ENCODE results near the gene C10orf95.

C10orf95 gene

DNA sequence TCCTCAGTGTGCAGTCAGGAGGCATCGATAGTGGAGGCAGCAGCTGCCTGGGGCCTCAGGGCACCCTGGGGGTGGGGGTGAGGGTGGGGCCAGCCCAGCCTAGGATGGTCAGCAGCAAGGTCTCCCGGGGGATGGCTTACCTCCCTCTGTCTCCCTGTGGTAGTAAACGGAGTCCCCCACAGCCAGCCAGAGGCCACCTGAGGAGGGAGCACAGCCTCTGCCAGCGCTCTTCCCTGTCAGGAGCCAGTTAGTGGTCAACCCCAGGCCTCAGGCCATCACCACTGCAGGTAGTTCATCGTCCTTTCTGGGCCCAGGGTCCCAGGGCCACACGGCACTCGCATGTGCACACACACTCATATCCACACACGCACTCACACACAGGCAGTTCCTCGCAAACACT lies 29.1 kb upstream of the C10orf95 start:
- H3K4me1 ChIP-seq (ENCODE audit: control insufficient read depth, insufficient read depth, low read length), result no peaks in the 10 kb centered on the region
- H3K27ac ChIP-seq (ENCODE audit: low read depth, low read length), result no peak overlapping the region
- no peak overlapping the region for H3K4me3 ChIP-seq (ENCODE audit: low read depth, low read length)
- H3K9me3 ChIP-seq (ENCODE audit: control insufficient read depth, insufficient read depth, low read depth, low read length), result no peaks in the 10 kb centered on the region
- H3K36me3 ChIP-seq (ENCODE audit: control insufficient read depth, insufficient read depth, low read length), result peaks cover 62% of the 10 kb centered on the region
- no peak overlapping the region for H3K9ac ChIP-seq (ENCODE audit: low read length)
- H3K27me3 ChIP-seq (ENCODE audit: control insufficient read depth, insufficient read depth, low read length), result no peaks in the 10 kb centered on the region

GRCh38 chr10:102479651-102480050 lies 28.3 kb upstream of the C10orf95 start:
- peaks cover 58% of the 10 kb centered on the region for H3K36me3 ChIP-seq (ENCODE audit: control insufficient read depth, insufficient read depth, low read length)
- H3K27me3 ChIP-seq (ENCODE audit: control insufficient read depth, insufficient read depth, low read length), result no peaks in the 10 kb centered on the region
- no peak overlapping the region for H3K9ac ChIP-seq (ENCODE audit: low read length)
- no peak overlapping the region for H3K27ac ChIP-seq (ENCODE audit: low read depth, low read length)
- no peak overlapping the region for H3K4me3 ChIP-seq (ENCODE audit: low read depth, low read length)
- H3K9me3 ChIP-seq (ENCODE audit: control insufficient read depth, insufficient read depth, low read depth, low read length), result no peaks in the 10 kb centered on the region
- no peaks in the 10 kb centered on the region for H3K4me1 ChIP-seq (ENCODE audit: control insufficient read depth, insufficient read depth, low read length)

GRCh38 chr10:102476466-102477141 lies 25.3 kb upstream of the C10orf95 start:
- no peak overlapping the region for H3K27ac ChIP-seq (ENCODE audit: low read depth, low read length)
- H3K4me1 ChIP-seq (ENCODE audit: control insufficient read depth, insufficient read depth, low read length), result no peaks in the 10 kb centered on the region
- peaks cover 27% of the 10 kb centered on the region for H3K36me3 ChIP-seq (ENCODE audit: control insufficient read depth, insufficient read depth, low read length)
- no peak overlapping the region for H3K9ac ChIP-seq (ENCODE audit: low read length)
- H3K27me3 ChIP-seq (ENCODE audit: control insufficient read depth, insufficient read depth, low read length), result no peaks in the 10 kb centered on the region
- no peaks in the 10 kb centered on the region for H3K9me3 ChIP-seq (ENCODE audit: control insufficient read depth, insufficient read depth, low read depth, low read length)
- H3K4me3 ChIP-seq (ENCODE audit: low read depth, low read length), result no peak overlapping the region

DNA sequence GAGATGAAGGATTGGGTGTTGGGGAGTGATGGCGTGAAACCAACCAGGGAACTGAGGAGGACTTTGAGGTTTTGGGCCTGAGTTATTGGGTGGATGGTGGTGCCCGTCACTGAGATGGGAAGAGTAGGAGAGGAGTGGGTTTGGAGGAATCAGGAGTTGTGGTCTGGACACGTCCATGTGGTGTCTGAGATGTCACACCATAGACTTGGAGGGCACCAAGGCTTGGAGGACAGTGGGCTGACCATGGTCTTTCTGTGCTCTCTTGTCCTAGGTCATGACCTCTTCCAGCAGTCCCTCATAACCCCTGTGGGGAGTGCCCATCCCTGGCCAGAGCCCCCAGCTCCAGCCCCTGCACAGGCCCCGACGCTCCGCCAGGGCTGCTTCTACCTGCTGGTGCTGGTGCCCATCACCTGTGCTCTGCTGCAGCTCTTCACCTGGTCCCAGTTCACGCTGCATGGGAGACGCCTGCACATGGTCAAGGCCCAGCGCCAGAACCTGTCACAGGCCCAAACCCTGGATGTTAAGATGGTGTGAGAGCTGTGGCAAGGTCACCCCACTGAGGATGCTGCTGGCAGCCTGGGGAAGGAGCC lies 24.2 kb upstream of the C10orf95 start:
- no peak overlapping the region for H3K27ac ChIP-seq (ENCODE audit: low read depth, low read length)
- peaks cover 16% of the 10 kb centered on the region for H3K36me3 ChIP-seq (ENCODE audit: control insufficient read depth, insufficient read depth, low read length)
- H3K4me1 ChIP-seq (ENCODE audit: control insufficient read depth, insufficient read depth, low read length), result no peaks in the 10 kb centered on the region
- H3K4me3 ChIP-seq (ENCODE audit: low read depth, low read length), result no peak overlapping the region
- H3K9me3 ChIP-seq (ENCODE audit: control insufficient read depth, insufficient read depth, low read depth, low read length), result no peaks in the 10 kb centered on the region
- no peak overlapping the region for H3K9ac ChIP-seq (ENCODE audit: low read length)
- H3K27me3 ChIP-seq (ENCODE audit: control insufficient read depth, insufficient read depth, low read length), result no peaks in the 10 kb centered on the region

DNA sequence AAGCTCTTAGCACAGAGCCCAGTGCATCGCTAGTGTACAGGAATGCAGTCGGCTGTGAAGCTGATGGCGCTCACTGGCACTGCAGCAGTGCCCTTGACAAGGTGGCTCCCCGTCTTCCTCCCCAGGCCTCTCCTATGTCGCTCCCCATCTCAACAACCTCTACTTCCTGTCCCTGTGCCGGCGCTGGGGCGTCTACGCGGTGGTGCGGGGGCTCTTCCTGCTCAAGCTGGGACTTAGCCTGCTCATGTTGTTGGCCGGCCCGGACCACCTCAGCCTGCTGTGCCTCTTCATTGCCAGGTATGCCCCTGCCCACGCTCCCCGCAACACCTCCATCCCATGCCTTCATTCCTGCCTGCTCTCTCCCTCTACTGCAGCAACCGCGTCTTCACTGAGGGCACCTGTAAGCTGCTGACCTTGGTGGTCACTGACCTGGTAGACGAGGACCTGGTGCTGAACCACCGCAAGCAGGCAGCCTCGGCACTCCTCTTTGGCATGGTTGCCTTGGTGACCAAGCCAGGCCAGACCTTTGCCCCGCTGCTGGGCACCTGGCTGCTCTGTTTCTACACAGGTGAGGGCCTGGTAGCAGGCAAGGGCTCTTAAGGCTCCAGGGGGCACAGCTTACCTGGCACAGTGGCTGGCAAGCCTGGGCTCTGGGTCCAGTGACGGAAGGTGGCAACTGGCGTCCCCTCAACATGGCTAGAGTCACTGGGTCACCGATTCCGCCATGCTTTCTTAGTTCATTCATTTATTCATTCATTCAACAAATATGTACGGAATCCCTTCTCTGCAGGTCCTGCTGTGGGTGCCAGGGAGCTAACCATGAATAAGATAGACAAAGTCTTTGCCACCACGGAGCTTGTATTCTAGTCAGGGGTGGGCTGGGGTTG lies 22.3 kb upstream of the C10orf95 start:
- Histone ChIP-seq H3K27ac (ENCODE audit: low read depth, low read length) (no peak overlapping the region), H3K36me3 (ENCODE audit: control insufficient read depth, insufficient read depth, low read length) (peaks cover 7% of the 10 kb centered on the region), H3K27me3 (ENCODE audit: control insufficient read depth, insufficient read depth, low read length) (no peaks in the 10 kb centered on the region), H3K4me1 (ENCODE audit: control insufficient read depth, insufficient read depth, low read length) (no peaks in the 10 kb centered on the region), H3K9ac (ENCODE audit: low read length) (no peak overlapping the region), H3K4me3 (ENCODE audit: low read depth, low read length) (no peak overlapping the region), H3K9me3 (ENCODE audit: control insufficient read depth, insufficient read depth, low read depth, low read length) (no peaks in the 10 kb centered on the region)

- peaks cover 2% of the 10 kb centered on the region; the same call in 1 of the 2 replicates for H3K4me1 ChIP-seq (ENCODE audit: control insufficient read depth, insufficient read depth, low read length)
- H3K36me3 ChIP-seq (ENCODE audit: control insufficient read depth, insufficient read depth, low read length), result peaks cover 4% of the 10 kb centered on the region; the same call in 1 of the 2 replicates
- no peak overlapping the region for H3K9ac ChIP-seq (ENCODE audit: low read length)
- no peak overlapping the region for H3K4me3 ChIP-seq (ENCODE audit: low read depth, low read length)
- no peaks in the 10 kb centered on the region for H3K27me3 ChIP-seq (ENCODE audit: control insufficient read depth, insufficient read depth, low read length)
- H3K9me3 ChIP-seq (ENCODE audit: control insufficient read depth, insufficient read depth, low read depth, low read length), result no peaks in the 10 kb centered on the region
- no peak overlapping the region for H3K27ac ChIP-seq (ENCODE audit: low read depth, low read length)
Observed at GRCh38 chr10:102470579-102471546, 19.5 kb upstream of the C10orf95 start.

- Histone ChIP-seq H3K27ac (ENCODE audit: low read depth, low read length) (no peak overlapping the region), H3K36me3 (ENCODE audit: control insufficient read depth, insufficient read depth, low read length) (no peaks in the 10 kb centered on the region; the same call in 1 of the 2 replicates), H3K4me1 (ENCODE audit: control insufficient read depth, insufficient read depth, low read length) (peaks cover 6% of the 10 kb centered on the region; the same call in 1 of the 2 replicates), H3K9me3 (ENCODE audit: control insufficient read depth, insufficient read depth, low read depth, low read length) (no peaks in the 10 kb centered on the region), H3K9ac (ENCODE audit: low read length) (no peak overlapping the region), H3K4me3 (ENCODE audit: low read depth, low read length) (no peak overlapping the region), H3K27me3 (ENCODE audit: control insufficient read depth, insufficient read depth, low read length) (no peaks in the 10 kb centered on the region)
Observed at GRCh38 chr10:102468683-102469082, 17.3 kb upstream of the C10orf95 start.

DNA sequence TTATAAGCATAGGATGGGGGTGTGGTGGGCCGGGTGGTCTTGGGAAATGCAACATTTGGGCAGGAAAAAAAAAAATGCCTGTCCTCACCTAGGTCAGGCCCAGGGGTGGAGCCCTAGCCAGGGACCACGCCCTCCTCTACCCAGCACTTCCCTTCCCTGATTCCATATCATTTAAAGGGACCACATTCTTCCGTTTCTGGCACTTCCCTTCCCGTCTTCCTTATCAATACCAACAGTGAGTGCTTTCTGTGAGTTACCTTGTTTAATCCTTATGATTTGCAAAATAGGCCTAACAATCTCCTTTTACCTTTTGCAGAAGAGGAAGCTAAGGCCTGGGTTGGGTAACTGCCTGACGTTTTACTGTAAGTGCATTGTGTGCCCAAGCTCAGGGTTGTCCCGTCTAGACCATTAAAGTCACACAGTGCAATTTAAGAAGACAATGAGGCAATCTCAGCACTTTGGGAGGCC lies 16.7 kb upstream of the C10orf95 start:
- Histone ChIP-seq H3K36me3 (ENCODE audit: control insufficient read depth, insufficient read depth, low read length) (no peaks in the 10 kb centered on the region; the same call in 1 of the 2 replicates), H3K9ac (ENCODE audit: low read length) (no peak overlapping the region), H3K4me3 (ENCODE audit: low read depth, low read length) (no peak overlapping the region), H3K9me3 (ENCODE audit: control insufficient read depth, insufficient read depth, low read depth, low read length) (no peaks in the 10 kb centered on the region), H3K27me3 (ENCODE audit: control insufficient read depth, insufficient read depth, low read length) (no peaks in the 10 kb centered on the region), H3K27ac (ENCODE audit: low read depth, low read length) (no peak overlapping the region), H3K4me1 (ENCODE audit: control insufficient read depth, insufficient read depth, low read length) (peaks cover 10% of the 10 kb centered on the region; the same call in 1 of the 2 replicates)

GRCh38 chr10:102467318-102467717 lies 16.0 kb upstream of the C10orf95 start:
- H3K9me3 ChIP-seq (ENCODE audit: control insufficient read depth, insufficient read depth, low read depth, low read length), result no peaks in the 10 kb centered on the region
- peaks cover 1% of the 10 kb centered on the region; the same call in 1 of the 2 replicates for H3K27me3 ChIP-seq (ENCODE audit: control insufficient read depth, insufficient read depth, low read length)
- no peak overlapping the region for H3K4me3 ChIP-seq (ENCODE audit: low read depth, low read length)
- peaks cover 16% of the 10 kb centered on the region for H3K4me1 ChIP-seq (ENCODE audit: control insufficient read depth, insufficient read depth, low read length)
- no peaks in the 10 kb centered on the region; the same call in 1 of the 2 replicates for H3K36me3 ChIP-seq (ENCODE audit: control insufficient read depth, insufficient read depth, low read length)
- no peak overlapping the region for H3K27ac ChIP-seq (ENCODE audit: low read depth, low read length)
- no peak overlapping the region for H3K9ac ChIP-seq (ENCODE audit: low read length)

DNA sequence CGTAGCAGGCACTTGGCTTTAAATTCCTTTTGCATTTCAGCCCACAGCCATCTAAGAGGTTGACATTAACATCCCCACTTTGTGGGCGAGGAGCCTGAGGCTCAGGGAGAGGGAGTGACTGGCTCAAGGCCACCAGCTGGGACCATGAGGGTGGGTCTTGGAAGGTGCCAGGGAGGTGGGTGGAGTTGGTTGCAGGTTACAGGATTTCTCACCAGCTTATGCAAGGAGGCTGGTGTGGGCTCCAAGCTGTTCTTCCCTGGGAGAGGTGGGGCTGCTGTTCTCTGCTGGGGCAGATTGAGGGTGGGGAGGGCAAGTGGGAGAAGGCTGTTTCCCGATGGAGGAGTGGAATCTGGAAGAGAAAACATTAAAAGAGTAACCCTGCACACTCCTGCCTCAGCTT lies 14.1 kb upstream of the C10orf95 start:
- Histone ChIP-seq H3K4me3 (ENCODE audit: low read depth, low read length) (no peak overlapping the region), H3K27me3 (ENCODE audit: control insufficient read depth, insufficient read depth, low read length) (peaks cover 6% of the 10 kb centered on the region; the same call in 1 of the 2 replicates), H3K27ac (ENCODE audit: low read depth, low read length) (no peak overlapping the region), H3K9ac (ENCODE audit: low read length) (no peak overlapping the region), H3K36me3 (ENCODE audit: control insufficient read depth, insufficient read depth, low read length) (no peaks in the 10 kb centered on the region; the same call in 1 of the 2 replicates), H3K9me3 (ENCODE audit: control insufficient read depth, insufficient read depth, low read depth, low read length) (no peaks in the 10 kb centered on the region), H3K4me1 (ENCODE audit: control insufficient read depth, insufficient read depth, low read length) (peaks cover 32% of the 10 kb centered on the region)

All from HUES6 (cell line).